LoVo (cell line): ENCODE measurements around the gene GNAT2.

Source experiments
- DNase-seq: peaks from one replicate; pipeline ENCODE4 v3.0.0-alpha.2; 2016; ENCODE audit warnings: low spot score

The GNAT2 gene

DNA sequence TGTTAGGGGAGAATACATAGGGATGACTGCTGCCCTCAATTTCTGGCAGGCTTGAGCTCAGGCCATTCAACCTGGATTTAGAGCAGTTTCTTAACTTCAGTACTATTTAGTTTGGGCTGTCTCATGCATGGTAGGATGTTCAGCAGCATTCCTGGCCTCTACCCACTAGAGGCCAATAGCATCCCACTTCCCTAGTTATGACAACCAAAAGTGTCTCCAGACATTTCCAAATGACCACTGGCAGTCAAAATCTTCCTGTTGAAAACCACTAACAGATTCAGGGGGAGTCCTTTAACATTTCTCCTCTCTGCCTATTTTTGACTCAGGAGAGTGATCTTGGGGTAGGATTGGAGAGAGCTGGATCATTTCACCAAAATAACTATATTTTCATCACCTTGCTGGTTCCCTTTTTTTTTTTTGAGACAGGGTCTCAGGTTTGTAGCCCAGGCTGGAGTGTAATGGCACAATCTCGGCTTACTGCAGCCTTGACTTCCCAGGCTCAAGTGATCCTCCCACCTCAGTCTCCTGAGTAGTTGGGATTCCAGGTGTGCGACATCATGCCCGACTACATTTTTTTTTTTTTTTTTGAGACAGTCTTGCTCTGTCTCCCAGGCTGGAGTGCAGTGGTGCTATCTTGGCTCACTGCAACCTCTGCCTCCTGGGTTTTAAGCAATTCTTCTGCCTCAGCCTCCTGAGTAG is 8.7 kb downstream of the GNAT2 start:
- no peak for DNase-seq

DNA sequence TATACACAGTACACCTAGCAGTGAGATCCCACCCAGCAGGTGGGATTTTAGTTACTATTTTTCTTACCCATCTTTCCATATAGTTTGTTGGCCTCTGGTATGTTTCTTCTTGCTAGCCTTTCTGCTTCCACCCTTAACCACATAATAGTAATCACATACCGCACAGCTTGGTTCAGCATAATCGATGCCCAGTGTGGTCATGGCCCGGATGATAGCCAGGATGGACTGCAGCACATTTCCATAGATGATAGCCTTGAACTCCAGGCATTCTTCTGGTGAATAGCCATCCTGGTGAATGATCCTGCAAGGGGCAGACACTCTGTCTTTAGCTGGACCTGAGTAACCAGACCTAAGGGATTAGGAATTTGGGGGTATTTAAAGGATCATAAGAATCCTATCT is 9.5 kb downstream of the GNAT2 start:
- no peak for DNase-seq

DNA sequence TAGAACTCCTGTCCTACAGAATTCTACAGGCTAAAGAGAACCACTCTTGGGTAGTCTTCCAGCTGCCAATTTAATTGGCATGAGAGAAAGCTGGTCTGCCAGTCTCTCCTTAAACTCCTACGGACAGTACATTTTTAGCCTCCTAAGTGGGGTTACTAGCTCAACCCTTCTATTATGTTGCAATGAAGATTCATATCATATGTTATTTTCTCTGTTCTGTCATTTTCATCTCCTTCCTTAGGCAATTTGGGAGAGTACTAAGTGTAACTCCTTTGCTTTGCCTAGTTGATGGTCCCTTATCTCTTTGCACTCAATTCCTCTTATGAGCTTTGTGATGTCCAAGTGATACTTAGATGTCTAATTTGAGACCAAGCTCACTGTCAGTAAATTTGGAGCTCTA is 14.0 kb downstream of the GNAT2 start:
- DNase-seq = no peak

DNA sequence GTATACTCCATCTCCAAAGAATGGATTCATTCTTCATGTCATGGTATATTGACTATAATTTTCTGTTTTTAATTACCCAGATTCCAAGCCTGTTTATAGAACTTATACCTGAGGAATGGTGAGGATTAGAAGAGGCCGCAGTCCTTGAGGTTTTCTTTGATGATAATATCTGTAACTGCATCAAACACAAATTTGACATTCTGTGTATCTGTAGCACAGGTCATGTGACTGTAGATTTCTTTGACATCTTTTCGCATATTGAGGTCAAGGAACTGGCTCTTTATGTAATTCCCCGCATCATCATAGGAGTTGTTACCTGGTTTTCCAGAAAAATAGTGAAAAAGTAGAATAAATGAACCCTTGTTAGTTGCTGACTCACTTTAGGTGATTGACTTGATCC is 16.2 kb downstream of the GNAT2 start:
- DNase-seq = no peak

DNA sequence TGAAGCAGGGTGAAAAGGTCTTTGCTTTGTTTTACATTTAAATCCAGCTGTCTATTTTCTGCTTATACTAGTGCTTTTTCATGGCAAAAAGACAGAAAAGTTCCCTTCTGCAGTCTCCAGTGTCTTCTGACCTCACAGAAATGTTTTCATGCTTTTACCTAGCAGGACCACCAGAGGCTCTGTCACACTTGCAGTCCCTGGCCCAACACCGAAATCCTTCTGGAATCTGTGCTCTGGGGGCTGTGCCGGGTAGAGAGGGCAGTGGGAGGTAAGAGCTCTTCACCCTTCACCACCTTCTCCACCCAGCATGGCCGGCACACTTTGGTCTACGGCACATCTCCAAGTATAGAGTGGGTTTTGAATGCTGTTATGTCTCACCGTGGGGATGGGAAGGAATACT is 20.8 kb downstream of the GNAT2 start:
- DNase-seq = no peak

DNA sequence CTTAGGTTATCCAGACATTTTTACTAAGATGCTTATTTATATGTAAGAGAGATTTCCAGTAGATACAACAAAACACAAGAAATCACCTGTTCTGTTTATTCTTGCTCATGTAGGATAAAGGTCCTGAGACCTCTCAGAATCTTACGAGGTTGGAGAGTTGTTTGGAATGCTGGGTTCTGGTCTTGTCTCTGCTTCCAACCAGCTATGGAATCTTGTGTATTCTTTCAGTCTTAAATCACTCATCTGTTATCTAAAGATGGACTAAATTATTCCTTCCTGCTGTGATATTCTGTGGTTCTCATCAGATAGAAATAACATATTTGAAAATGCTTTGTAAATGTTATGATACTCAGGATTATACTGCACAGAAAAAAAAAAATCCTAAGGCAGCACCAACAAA is 21.3 kb downstream of the GNAT2 start:
- DNase-seq = no peak

DNA sequence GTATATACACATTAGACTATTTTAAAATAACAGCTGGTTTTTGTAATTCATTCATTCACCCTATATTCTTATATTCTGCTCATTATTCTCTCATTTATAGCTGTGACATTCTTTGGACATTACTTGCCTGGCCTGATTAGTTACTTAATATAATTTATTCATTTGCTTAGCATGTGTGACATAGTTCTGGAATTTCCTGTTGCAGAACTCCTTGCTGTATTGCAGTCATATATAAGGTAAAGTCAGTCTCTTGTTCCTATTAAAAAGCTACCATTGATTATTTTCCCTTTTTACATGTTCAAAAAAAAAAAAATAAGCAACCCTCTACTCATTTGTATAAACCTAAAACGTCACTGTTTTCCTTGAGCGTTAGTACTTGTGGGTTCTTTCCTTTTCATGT is 23.9 kb downstream of the GNAT2 start:
- no peak for DNase-seq

DNA sequence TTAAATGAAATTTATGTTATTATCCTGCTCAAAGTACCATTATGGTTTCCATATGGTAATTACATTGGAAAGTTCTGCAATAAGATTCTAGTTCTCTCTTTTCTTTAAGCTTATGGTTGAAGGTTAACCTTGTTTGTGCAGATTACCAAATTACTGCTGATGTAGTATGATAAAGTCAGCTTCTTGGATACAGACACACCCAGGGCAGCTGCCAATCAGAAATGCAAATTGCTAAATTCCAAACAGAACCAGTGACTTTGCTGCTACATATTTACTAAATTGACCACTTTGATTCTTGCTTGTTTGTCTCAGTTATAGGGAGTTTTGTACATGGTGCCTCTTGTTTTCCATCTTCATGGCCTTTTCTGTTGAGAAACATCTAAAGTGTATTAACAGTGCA is 26.5 kb downstream of the GNAT2 start:
- DNase-seq = no peak

DNA sequence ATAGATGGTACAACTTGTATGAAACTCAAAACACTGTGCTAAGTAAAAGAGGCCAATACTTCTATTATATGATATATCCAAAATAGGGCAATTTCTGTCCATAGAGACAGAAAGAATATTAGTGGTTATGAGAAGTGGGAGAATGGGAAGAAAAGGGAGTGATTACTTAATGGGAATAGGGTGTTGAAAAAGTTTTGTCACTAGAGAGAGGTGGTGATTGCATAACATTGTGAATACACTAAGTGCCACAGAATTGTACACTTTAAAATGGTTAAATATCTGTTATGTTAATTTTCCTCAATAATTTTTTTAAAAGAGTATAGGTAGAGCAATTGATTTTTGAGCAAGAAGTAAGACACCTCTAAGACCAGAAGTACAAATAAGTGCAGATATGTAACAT is 29.7 kb downstream of the GNAT2 start:
- DNase-seq = no peak

DNA sequence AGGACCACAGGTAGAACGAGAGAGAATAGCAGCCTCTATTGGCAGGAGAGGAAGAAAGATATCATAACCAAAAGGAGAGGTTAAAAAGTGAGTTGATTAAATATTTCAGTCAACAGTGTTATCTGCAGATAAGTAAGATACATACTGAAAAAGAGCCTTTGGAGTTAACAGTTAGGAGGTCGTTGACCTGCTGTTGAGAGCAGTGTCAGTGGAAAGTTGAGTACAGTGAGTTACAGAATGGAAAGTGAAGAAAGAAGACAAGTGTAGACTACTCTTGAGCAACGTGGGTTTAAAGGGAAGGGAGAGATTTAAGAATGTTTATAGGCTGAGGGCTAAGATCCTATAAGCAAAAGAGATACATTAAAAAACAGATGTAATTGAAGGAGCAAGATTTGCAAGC is 30.2 kb downstream of the GNAT2 start:
- no peak for DNase-seq

DNA sequence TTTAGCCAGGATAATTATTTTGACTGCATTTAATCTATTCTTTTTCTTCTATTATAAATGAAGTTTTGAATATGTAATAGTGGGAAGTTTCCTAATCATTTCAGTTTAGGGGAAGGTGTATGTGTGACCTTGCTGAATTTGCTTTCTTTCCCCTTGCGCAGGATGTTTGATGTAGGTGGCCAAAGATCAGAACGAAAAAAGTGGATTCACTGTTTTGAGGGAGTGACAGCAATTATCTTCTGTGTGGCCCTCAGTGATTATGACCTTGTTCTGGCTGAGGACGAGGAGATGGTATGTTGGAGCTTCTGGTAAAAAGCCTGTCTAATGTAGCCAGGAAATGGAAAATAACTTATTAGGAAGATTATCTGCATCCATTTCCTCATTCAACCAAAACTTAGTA is 33.4 kb downstream of the GNAT2 start:
- DNase-seq = no peak

DNA sequence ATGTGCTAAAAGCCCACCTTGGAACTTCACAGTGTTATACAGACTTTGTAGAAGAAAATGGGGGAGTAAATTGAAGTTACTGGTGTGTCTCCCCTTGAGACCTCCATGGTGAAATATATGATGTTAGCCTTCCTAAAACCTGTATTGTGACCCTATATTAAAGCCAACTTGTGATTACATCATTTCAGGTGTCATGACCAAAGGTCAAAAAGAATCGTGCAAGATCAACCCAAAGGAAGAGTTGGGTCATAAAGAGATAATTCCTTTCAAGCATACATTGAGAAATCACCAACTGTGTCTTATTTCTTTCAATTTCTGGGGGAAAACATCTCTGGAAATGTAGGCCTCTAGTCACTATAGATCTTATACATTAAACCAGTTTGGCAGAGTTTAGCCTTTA is 34.6 kb downstream of the GNAT2 start:
- no peak for DNase-seq

DNA sequence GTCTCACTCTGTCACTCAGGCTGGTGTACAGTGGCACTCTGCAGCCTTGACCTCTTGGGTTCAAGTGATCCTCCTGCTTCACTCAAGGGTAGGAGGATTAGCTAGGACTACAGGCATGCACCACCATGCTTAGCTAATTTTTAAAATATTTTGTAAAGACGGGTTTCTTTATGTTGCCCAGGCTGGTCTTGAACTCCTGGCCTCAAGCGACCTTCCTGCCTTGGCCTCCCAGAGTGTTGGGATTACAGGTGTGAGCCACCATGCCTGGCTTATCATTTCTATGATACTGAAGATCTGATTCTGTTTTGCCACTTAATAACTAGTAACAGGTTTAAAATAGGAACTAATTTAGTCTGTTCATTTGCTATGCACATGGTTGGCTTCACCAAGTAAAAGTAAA is 37.4 kb downstream of the GNAT2 start:
- no peak for DNase-seq

DNA sequence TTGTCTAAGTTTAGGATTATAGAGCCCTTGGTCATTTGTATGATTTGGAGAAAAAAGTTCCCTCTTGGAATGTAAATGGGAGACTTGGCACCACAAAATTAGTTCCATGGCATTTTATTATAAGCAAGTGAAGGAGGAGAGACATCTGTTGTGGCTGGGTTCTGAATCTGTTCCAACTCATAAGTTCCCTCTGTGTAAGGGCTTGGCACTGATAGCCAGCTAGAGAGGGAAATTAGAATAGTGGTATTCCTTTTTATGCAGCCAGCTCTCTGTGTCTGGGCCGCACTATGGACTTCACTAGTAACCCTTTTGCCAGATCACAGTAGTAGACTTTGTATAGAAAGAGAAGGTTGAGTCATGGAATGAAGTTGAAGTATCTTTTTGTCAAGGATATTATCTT is 39.9 kb downstream of the GNAT2 start:
- no peak for DNase-seq

DNA sequence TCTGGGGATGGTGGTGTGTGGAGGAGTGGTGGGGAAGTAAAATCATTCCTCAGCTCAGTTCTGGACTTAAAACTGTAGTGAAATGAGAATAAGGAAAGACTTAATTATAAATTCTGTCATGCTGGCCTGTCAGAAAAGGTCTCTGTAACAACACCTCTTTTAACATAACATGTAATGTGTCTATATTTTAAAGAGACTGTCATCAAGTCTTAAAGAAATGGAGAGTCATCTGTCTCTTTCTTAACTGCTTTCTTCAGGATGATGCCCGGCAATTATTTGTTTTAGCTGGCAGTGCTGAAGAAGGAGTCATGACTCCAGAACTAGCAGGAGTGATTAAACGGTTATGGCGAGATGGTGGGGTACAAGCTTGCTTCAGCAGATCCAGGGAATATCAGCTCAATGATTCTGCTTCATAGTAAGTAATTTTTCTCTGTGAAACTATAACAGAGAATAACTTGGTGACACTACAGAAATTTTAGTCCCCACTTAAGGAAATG is 40.4 kb downstream of the GNAT2 start:
- no peak for DNase-seq

DNA sequence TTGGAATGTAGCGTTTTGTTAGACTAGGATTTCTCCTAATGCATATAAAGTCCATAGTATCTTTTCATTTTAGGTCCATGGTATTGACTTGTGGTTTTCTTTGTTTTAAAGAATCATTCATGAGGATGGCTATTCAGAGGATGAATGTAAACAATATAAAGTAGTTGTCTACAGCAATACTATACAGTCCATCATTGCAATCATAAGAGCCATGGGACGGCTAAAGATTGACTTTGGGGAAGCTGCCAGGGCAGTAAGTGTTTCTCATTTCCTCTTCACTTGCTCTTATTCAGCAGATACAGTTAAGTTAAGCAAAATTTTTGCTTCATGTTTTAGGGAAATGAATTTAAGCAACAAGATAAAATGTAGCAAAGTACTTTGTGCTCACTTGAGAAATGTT is 45.6 kb downstream of the GNAT2 start:
- no peak for DNase-seq

DNA sequence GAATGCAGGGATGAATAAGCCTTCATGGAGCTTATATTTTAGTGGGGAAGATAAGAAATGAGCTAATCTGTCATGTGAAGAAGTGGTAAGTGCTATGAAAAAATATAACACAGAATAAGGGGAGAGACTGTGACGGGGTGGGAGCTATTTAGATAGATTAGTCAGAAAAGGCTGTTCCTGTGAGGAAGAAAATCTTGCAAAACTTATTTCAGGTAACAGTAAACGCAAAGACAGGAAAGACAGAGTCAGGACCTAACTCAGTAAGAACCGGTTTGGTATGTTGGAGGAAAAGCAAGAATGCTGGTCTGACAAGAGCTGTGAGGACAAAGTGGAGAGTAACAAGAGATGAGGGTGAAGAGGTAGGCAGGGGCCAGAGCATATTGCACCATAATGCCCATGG is 49.0 kb downstream of the GNAT2 start:
- DNase-seq = no peak

DNA sequence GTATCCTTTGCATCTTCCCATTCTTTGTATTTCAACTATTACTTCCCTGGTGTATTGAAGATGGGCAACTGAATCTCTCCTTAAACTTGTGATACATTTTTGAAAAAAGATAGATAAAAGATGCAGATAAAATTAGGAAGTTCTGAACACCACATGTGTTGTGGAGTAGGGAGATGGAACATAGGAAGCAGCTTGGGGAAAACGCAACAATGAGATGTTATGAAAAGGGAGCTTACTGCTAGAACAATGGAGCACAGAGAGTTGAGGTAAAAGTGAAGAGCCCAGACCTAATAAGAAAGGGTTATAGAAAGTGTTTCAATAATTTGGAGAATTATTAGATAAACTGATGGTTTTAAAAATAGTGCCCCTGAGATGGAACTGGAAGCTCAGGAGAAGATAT is 50.1 kb downstream of the GNAT2 start:
- no peak for DNase-seq

DNA sequence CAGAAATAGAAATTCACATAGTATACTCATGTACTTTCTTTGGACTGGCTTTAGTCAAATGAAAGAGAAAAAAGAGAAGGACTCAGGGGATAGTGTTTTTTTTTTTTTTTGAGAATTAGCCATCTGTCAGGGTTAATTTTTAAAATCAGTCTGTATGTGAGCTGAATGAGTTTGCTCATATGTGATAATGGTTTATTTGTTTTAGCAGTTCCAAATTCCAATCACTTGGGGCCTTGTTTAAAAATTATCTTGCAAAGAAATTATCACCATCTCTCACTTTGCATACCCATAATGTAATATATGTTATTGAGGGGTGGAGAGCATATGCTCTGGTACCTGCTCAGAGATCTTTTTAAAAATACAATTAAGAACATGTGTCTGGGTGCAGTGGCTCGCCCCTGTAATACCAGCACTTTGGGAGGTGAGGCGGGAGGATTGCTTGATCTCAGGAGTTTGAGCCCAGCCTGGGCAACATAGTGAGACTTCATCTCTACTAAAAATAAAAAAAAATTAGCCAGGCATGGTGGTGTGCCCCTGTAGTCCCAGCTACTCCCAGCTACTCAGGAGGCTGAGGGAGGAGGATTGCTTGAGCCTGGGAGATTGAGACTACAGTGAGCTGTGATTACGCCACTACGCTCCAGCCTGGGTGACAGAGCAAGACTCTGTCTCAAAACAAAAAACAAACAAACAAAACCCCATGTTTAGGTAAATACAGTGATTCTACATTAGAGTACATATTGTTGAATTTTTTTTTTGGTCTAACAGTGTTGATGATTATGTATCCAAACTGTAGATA is 51.3 kb downstream of the GNAT2 start:
- DNase-seq = no peak

DNA sequence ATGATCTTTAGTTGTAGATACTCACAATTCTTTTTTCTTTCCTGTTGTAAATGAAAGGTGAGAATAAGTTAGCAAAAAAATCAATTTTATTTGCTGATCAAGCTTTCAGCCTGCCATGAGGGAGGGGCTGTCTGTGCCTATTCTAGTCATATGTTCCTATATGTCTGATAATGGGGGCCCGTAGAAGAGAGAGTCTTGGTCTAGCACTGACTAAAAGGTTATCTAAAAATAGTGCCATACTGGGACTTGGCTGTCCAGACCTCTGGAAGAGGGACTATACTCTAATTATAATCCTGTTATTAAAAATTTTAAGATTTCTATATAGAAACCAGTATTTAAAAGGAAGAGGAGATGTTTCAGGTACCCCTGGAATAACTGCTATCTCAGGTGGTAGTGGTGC is 52.4 kb downstream of the GNAT2 start:
- DNase-seq = no peak

DNA sequence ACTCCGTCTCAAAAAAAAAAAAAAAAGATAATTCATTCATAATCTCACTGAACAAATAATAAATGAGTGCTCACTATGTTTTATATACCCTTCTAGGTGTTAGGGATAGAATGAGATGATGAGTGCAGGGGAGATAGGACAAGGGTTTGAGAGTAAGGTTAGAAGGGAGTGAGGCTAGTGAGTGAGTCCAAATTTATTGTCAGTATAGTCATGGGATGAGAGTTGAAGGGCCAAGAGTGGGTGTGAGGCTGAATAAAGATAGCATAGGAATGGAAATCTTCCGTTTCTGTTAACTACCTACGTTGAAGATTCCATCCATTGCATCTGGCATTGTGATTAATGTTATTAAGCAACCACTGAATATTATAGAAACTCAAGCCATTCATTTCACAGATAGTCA is 54.2 kb downstream of the GNAT2 start:
- DNase-seq = no peak

DNA sequence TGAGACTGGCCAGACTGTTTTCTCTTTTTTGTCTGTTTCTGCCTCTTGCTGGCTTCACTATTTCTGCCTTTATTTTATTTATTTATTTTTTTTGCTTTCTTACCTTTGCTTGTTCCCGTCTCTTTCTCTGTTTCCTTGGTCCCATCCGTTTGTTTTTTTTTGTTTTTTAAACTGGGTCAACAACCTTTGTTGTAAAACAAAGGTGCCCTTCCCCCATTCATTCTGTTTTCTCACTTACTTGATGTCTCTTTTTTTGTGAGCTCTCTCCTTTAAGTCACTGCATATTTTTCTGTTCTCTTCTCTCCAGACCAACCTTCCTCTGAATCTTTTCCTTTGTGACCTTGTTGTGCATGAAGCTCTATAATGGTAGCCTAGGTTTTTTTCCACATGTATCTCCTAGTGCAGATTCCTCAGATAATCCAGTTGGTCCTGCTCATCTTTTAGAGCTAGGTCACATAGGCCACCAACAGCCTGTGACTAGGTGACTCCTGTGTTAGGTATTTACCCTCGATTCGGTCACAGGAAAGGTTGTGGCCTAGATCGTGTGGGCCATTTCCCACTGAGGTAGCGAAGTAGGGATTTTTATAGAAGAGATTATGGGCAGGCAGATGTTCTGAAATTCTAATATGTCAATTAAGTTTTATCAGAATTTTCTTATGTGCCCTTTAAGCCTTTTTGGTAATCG is 55.1 kb downstream of the GNAT2 start:
- no peak for DNase-seq

DNA sequence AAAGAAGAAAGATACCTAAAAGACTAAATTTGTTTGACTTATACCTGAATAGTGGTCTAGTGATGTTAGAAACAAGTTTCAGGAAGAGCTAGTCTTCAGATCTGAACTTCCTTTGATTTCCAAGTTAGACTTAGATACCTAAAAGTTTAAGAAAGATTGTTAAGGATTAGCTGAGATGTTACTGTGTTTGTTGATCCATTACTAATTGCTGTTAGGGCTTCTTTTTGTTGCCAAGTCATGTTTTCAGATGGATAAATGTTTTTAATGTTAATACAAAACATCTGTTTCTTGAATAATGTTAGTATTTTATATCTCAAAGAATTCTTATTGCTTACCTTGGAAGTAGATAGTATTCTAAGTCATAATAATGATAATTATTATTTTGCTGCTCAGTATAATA is 59.4 kb downstream of the GNAT2 start:
- DNase-seq = no peak
